Tibial nerve (tissue), 4 donors: ENCODE results near the gene PRDM11.

Experiments used
- EP300 ChIP-seq, 2 donors: sonication (generic); formaldehyde crosslinking; IDR thresholded peaks; one replicate each; pipeline ENCODE4 v1.6.1; 2017; ENCODE audit warnings: antibody characterized with exemption in 2 of 2, mild to moderate bottlenecking in 1 of 2
- POLR2A ChIP-seq, 2 donors: fragments of 450-650 bp; IDR thresholded peaks; one replicate each; pipeline ENCODE4 v1.6.1; 2017; ENCODE audit warnings: antibody characterized with exemption in 2 of 2, mild to moderate bottlenecking in 2 of 2, moderate library complexity in 2 of 2
- TF ChIP-seq, protein P1 (sequence below), 5 experiments: fragments of 200-600 bp in 3 of 5; fragments of 450-650 bp in 2 of 5; sonication (generic) in 3 of 5; IDR thresholded peaks; one replicate each; pipeline ENCODE4 v1.5.1; 2016 to 2019; ENCODE audit warnings: antibody characterized with exemption in 5 of 5, mild to moderate bottlenecking in 3 of 5, moderate library complexity in 2 of 5

DNA sequence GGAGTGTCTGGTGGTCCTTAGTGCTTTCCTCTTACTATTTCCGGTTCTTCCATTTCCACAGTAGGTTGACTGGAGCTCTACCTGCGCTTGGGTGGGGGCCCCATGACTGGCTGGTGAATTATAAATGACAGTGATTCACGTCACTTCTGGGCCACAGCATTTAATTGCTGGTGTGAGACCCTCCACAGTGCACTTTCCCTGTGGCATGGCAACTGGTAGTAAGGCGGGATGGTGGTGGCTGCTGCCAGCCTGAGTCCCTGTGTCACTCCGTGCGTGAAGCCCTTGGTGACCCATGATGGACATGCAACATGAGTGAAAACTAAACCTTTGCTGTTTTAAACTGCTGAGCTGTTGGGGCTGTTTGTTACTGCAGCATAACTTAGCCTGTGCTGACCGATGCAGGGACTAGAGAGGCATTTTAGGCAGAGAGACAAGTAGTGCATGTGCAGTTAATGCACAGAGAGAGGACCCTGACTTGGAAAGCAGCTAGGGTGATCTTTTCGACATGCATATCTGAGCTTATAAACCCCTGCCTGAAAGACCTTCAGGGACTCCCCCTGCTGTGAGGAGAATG lies 3.1 kb downstream of the PRDM11 start:
- TF ChIP-seq, protein P1, sequence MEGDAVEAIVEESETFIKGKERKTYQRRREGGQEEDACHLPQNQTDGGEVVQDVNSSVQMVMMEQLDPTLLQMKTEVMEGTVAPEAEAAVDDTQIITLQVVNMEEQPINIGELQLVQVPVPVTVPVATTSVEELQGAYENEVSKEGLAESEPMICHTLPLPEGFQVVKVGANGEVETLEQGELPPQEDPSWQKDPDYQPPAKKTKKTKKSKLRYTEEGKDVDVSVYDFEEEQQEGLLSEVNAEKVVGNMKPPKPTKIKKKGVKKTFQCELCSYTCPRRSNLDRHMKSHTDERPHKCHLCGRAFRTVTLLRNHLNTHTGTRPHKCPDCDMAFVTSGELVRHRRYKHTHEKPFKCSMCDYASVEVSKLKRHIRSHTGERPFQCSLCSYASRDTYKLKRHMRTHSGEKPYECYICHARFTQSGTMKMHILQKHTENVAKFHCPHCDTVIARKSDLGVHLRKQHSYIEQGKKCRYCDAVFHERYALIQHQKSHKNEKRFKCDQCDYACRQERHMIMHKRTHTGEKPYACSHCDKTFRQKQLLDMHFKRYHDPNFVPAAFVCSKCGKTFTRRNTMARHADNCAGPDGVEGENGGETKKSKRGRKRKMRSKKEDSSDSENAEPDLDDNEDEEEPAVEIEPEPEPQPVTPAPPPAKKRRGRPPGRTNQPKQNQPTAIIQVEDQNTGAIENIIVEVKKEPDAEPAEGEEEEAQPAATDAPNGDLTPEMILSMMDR (IDR thresholded peaks at IDR 0.05), result no peak
- TF ChIP-seq POLR2A (IDR thresholded peaks at IDR 0.05) (no peak), EP300 (IDR thresholded peaks at IDR 0.05) (no peak)
